ENCODE measurements around the gene GSTA3. TPM values are rescaled to one million over a fixed set of nuclear protein-coding genes. Genes with fewer than 3 reads are reported as not detected.

GSTA3 gene
- total RNA-seq (ENCODE audit: unreplicated experiment): not detected
- long read RNA-seq: 0 reads

GRCh38 chr6:52909531-52909930, at the start of gene GSTA3:
GSTA3 (minus strand) TSS chr6:52909698; CDS start chr6:52905834, 3,864 bp downstream.
- Mint-ChIP-seq H3K36me3 (ENCODE audit: unreplicated experiment) (no peaks in the 10 kb centered on the region), H3K27ac (ENCODE audit: unreplicated experiment) (no peak within 1 kb of the TSS), H3K9me3 (ENCODE audit: unreplicated experiment) (no peaks in the 10 kb centered on the region), H3K27me3 (ENCODE audit: unreplicated experiment) (no peaks in the 10 kb centered on the region), H3K4me3 (ENCODE audit: unreplicated experiment) (no peak within 1 kb of the TSS), H3K4me1 (ENCODE audit: low read depth, unreplicated experiment) (no peaks in the 10 kb centered on the region)
- DNase-seq: no peak
- no peak for TF ChIP-seq CTCF (IDR thresholded peaks at IDR 0.05; ENCODE audit: partially characterized antibody, unreplicated experiment)

GRCh38 chr6:52958546-52959255, 49.2 kb upstream of the GSTA3 start:
- peaks cover 5% of the 10 kb centered on the region for H3K9me3 Mint-ChIP-seq (ENCODE audit: unreplicated experiment)
- H3K27me3 Mint-ChIP-seq (ENCODE audit: unreplicated experiment): peaks cover 2% of the 10 kb centered on the region

GRCh38 chr6:52955871-52956270, 46.4 kb upstream of the GSTA3 start:
- peaks cover under 1% of the 10 kb centered on the region for H3K27me3 Mint-ChIP-seq (ENCODE audit: unreplicated experiment)
- TF ChIP-seq CTCF (IDR thresholded peaks at IDR 0.05; ENCODE audit: partially characterized antibody, unreplicated experiment): no peak
- no peak for DNase-seq
- no peak overlapping the region for H3K4me3 Mint-ChIP-seq (ENCODE audit: unreplicated experiment)
- H3K9me3 Mint-ChIP-seq (ENCODE audit: unreplicated experiment): peaks cover under 1% of the 10 kb centered on the region
- no peaks in the 10 kb centered on the region for H3K4me1 Mint-ChIP-seq (ENCODE audit: low read depth, unreplicated experiment)
- H3K36me3 Mint-ChIP-seq (ENCODE audit: unreplicated experiment): no peaks in the 10 kb centered on the region
- H3K27ac Mint-ChIP-seq (ENCODE audit: unreplicated experiment): no peak overlapping the region

More at GRCh38 chr6:52958546-52959255, 49.2 kb upstream of the GSTA3 start:
- H3K36me3 Mint-ChIP-seq (ENCODE audit: unreplicated experiment): no peaks in the 10 kb centered on the region
- no peak overlapping the region for H3K4me3 Mint-ChIP-seq (ENCODE audit: unreplicated experiment)
- no peaks in the 10 kb centered on the region for H3K4me1 Mint-ChIP-seq (ENCODE audit: low read depth, unreplicated experiment)
- DNase-seq: no peak
- no peak for TF ChIP-seq CTCF (IDR thresholded peaks at IDR 0.05; ENCODE audit: partially characterized antibody, unreplicated experiment)
- H3K27ac Mint-ChIP-seq (ENCODE audit: unreplicated experiment): no peak overlapping the region

GRCh38 chr6:52953911-52954839, 44.7 kb upstream of the GSTA3 start:
- DNase-seq: no peak
- no peaks in the 10 kb centered on the region for H3K4me1 Mint-ChIP-seq (ENCODE audit: low read depth, unreplicated experiment)
- H3K9me3 Mint-ChIP-seq (ENCODE audit: unreplicated experiment): no peaks in the 10 kb centered on the region
- no peaks in the 10 kb centered on the region for H3K36me3 Mint-ChIP-seq (ENCODE audit: unreplicated experiment)
- no peak overlapping the region for H3K27ac Mint-ChIP-seq (ENCODE audit: unreplicated experiment)
- TF ChIP-seq CTCF (IDR thresholded peaks at IDR 0.05; ENCODE audit: partially characterized antibody, unreplicated experiment): no peak
- H3K4me3 Mint-ChIP-seq (ENCODE audit: unreplicated experiment): no peak overlapping the region
- no peaks in the 10 kb centered on the region for H3K27me3 Mint-ChIP-seq (ENCODE audit: unreplicated experiment)

Measured in glutamatergic neuron (in vitro differentiated cells).